Activated effector memory CD4-positive, alpha-beta T cell treated with Interleukin-2 at 50 U/mL for 16 hours (primary cell): ENCODE results near the gene TNS3.

Experiments used
- DNase-seq: peaks from one replicate; pipeline ENCODE4 v3.0.0-alpha.2; 2020

Gene TNS3

GRCh38 chr7:47539398-47540052, 42.4 kb downstream of the TNS3 start:
- DNase-seq: no peak

GRCh38 chr7:47538846-47539311, 43.0 kb downstream of the TNS3 start:
- no peak for DNase-seq

GRCh38 chr7:47537716-47538675, 43.9 kb downstream of the TNS3 start:
- no peak for DNase-seq

- DNase-seq: no peak
Measured at GRCh38 chr7:47536661-47537611, 45.0 kb downstream of the TNS3 start.

GRCh38 chr7:47535704-47536628, 45.9 kb downstream of the TNS3 start:
- no peak for DNase-seq

- no peak for DNase-seq
Measured at GRCh38 chr7:47535035-47535703, 46.7 kb downstream of the TNS3 start.

- DNase-seq: no peak
Measured at GRCh38 chr7:47534322-47535034, 47.4 kb downstream of the TNS3 start.

GRCh38 chr7:47531584-47532492, 50.1 kb downstream of the TNS3 start:
- no peak for DNase-seq

GRCh38 chr7:47529826-47530555, 51.9 kb downstream of the TNS3 start:
- DNase-seq: no peak

- DNase-seq: no peak
Measured at GRCh38 chr7:47529405-47529804, 52.5 kb downstream of the TNS3 start.

- no peak for DNase-seq
Measured at GRCh38 chr7:47528471-47528870, 53.4 kb downstream of the TNS3 start.

- no peak for DNase-seq
Measured at GRCh38 chr7:47526466-47526865, 55.4 kb downstream of the TNS3 start.

GRCh38 chr7:47525066-47525623, 56.8 kb downstream of the TNS3 start:
- DNase-seq: no peak

GRCh38 chr7:47523401-47523800, 58.5 kb downstream of the TNS3 start:
- DNase-seq: no peak

GRCh38 chr7:47521816-47522561, 59.9 kb downstream of the TNS3 start:
- no peak for DNase-seq

- DNase-seq: no peak
Measured at GRCh38 chr7:47521011-47521795, 60.7 kb downstream of the TNS3 start.

- no peak for DNase-seq
Measured at GRCh38 chr7:47520406-47520805, 61.5 kb downstream of the TNS3 start.
